Stimulated activated CD8-positive, alpha-beta memory T cell treated with anti-CD3 and anti-CD28 coated beads, Interleukin-7, amount 100 ng/mL, for 24 hours (primary cell): Measurements from ENCODE around the gene AS3MT.
"Not testable (repeated sequence)": the region's sequence is repeated elsewhere in the genome, so short reads cannot be mapped to it uniquely, and the experiment has no call there.

Experiments
- DNase-seq: peaks from one replicate; pipeline ENCODE4 v3.0.0-alpha.2; 2020; ENCODE audit warnings: low read depth

Gene AS3MT

DNA sequence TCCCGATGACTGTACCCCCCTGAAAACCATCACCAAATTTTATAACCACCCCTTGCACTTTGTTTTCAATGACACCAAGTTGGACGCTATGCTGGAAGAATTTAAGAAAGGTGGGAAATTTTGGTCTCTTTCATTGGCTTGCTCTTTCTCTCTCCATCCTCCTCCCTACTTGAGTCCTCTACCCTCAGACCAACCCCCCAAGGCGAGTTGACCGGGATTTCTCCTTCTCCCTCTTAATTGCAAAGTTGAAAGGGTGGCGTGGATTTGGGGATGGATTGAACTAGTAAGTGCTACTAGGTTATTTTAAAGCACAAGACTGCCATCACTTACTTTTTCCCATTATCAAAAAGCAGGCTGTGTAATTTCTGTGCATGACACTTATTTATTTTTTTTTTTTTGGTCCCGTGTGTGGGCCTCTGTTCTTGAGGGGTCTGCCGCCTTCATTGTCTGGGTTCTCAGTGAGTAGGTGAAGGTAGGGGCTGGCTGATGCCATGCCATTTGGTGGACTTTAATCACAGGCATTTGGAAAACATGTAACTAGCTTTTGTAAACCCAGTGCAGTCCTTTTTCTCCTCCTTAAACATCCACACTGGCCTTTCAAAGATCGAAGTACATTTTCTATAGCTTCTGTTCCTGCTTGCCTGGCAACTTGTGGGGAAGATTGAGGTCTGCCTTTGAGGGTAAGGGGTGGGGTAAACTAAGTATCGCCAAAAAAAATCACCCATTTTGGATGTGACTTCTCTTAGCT, 50.9 kb downstream of the AS3MT start:
- DNase-seq, result no peak

DNA sequence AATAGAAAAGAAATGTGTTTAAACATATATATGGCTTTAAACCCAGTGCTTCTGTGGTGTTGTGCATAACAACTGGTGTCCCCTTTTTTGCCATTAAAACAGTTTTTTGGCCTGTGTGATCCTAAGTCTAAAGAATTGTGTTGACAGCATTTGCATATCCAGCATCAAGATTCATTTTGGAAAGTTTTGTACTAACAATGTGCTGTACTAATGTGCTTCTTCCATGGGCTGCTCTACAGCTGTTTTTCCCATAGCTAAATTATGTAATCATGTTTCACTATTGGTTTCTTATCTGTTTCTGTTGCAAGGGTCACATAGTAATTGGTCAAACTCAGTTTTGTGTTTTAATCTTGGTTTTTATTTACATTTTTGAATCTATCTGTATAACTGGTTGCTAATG, 54.3 kb downstream of the AS3MT start:
- DNase-seq, result no peak

- DNase-seq, result no peak
These were observed 57.6 kb downstream of the AS3MT start for GRCh38 chr10:102926842-102927241.

GRCh38 chr10:102927311-102928010, 58.2 kb downstream of the AS3MT start:
- DNase-seq, result no peak

DNA sequence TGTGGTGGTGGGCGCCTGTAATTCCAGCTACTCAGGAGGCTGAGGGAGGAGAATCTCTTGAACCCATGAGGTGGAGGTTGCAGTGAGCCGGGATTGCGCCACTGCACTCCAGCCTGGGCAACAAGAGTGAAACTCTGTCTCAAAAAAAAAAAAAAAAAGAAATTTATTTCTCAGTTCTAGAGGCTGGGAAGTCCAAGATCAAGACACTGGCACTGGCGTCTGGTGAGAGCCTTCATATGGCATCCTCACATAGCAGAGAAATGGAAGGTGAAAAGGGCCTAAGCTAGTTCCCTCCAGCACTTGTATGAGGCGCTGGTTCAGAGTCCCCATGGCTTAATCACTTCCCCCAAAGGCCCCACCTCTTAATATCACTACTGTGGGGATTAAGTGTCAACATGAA, 59.2 kb downstream of the AS3MT start:
- DNase-seq, result not testable (repeated sequence)

DNA sequence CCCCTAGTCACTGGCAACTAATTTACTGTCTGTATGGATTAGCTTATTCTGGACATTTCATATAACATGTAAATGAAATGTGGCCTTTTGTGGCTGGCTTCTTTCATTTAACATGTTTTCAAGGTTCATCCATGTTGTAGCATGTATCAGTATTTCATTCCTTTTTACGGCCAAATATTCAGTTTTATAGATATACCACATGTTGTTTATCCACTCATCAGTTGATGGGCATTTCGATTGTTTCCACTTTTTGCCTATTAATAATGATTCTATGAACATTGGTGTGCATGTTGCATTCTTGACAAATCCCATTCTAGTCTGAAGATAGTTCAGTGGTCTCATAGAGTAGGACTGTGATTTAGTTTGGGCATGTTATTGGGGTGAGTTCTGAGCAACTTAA, 61.5 kb downstream of the AS3MT start:
- no peak for DNase-seq

GRCh38 chr10:102931643-102932042, 62.4 kb downstream of the AS3MT start:
- DNase-seq, result no peak

DNA sequence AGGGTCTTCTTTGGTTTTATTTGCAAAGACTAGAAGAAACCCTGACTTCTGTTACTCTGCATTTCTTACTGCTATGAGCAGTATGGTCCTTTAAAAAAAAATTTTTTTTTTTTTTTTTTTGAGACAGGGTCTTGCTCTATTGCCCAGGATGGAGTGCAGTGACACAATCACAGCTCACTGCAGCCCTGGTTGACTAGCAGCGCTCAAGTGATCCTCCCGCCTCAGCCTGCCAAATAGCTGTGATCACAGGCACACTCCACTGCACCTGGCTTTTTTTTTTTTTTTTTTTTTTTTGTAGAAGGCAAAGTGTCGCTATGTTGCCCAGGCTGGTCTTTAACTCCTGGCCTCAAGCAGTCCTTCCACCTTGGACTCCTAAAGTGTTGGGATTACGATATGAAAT, 66.2 kb downstream of the AS3MT start:
- DNase-seq, result no peak

GRCh38 chr10:102935939-102936605, 66.8 kb downstream of the AS3MT start:
- DNase-seq, result no peak

GRCh38 chr10:102941401-102941800, 72.1 kb downstream of the AS3MT start:
- no peak for DNase-seq

DNA sequence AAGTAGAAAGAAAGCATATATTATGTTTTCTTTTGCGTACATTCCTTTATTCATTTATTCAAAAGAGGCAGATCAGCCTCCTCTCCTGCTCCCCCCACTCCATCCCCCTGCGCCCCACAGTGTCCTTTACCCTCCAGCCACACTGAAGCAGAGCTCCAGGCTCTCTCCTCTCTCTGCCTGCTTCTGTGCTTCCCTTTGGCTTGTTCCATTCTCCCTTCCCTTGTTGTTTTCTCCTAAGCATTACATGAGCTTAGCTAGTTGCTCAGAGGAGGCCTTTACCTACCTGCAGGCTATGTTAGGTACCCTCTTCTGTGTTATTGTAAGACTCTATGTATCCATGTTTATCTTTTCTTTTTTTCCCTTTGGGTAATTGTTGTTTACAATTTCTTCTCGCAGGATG, 76.2 kb downstream of the AS3MT start:
- no peak for DNase-seq

DNA sequence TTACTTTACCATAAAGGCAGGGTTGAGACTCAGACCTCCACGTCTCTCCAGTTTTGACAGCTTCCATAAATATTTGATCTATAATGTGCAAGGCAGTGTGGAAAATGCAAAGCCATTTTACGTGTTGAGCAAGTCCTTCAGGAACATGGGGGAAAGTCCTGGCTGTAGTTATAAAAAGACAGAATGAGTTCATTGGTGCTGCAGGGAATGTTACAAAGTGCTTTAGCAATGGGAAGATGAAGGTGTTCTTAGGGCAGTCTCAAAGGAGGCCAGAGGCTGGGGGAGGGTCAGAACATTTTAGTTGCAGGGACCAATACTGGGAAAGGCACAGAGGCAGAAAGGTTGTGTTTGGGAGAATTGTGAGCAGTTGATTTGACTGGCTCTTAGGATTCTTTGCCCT, 76.7 kb downstream of the AS3MT start:
- no peak for DNase-seq

DNA sequence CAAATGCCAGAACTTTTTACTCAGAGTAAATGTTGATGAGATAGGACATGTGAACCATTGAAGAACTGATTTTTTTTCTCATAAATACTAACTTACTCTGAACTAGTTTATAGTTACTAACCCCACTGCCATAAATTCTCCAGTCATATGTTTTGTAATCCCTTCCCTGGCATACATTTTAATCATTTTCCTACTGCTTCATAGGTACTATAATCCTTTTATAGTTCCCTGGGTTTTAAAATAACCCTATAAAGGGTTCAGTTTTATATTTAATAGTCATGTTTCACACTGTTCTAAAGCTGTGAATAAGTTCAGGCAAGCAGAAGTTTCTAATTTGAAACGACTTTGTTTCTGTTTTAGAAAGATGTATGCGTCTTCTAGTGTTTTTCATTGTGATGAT, 77.7 kb downstream of the AS3MT start:
- no peak for DNase-seq

GRCh38 chr10:102948176-102948575, 78.9 kb downstream of the AS3MT start:
- no peak for DNase-seq

DNA sequence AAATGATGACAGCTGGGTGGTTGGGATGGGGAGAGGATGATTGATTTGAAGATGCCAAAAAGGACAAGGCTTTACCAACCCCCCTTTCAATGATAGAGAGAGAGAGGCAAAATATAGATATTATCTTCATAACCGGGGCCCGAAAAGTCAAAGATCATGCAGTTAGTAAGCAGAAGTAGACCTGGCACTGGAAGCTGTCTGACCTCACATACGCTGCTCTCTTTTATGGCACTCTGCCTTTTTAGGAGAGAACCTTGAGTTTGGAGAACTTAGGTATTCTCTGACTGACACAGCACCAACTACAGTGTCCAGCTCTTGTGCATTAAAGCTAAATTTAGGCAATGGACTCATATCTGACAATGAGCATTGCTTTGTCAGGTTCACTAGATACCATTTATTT, 79.5 kb downstream of the AS3MT start:
- DNase-seq, result no peak

DNA sequence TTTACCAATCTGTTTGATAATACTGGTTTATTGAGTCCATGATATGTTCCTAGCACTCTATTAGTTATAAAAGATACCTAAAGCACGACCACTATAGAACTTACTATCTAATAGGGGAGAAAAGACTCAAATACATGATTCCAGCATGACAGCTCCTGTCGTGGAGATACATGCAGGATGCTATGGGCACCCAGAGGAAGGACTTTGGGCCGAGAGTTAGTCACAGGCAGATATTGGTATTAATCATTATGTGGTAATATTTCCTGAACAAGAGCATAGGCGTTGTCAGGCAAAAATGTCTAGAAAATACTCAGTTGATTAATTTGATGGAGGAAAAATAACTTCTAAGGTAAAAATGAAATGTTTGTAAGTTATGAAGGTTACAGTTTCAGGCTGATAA, 80.6 kb downstream of the AS3MT start:
- DNase-seq, result no peak

- DNase-seq, result no peak
These were observed 82.0 kb downstream of the AS3MT start for GRCh38 chr10:102951316-102951715.
